ENCODE measurements around the gene ARPP19.
"Not testable (repeated sequence)": the region's sequence is repeated elsewhere in the genome, so short reads cannot be mapped to it uniquely, and the experiment has no call there.

The ARPP19 gene

GRCh38 chr15:52551762-52552161 is 17.1 kb downstream of the ARPP19 start:
- in situ Hi-C loops (cut with MboI; ENCODE audit: low sequenced_read_pairs) = no loop called here

GRCh38 chr15:52551186-52551585 is 17.6 kb downstream of the ARPP19 start:
- in situ Hi-C loops (cut with MboI; ENCODE audit: low sequenced_read_pairs) = not testable (repeated sequence)

- in situ Hi-C loops (cut with MboI; ENCODE audit: low sequenced_read_pairs) = no loop called here
Observed at GRCh38 chr15:52546031-52546751, 22.6 kb downstream of the ARPP19 start.

- in situ Hi-C loops (cut with MboI; ENCODE audit: low sequenced_read_pairs) = no loop called here
Observed at GRCh38 chr15:52540374-52541012, 28.3 kb downstream of the ARPP19 start.

GRCh38 chr15:52537459-52537858 is 31.4 kb downstream of the ARPP19 start:
- in situ Hi-C loops (cut with MboI; ENCODE audit: low sequenced_read_pairs) = no loop called here

GRCh38 chr15:52532427-52532826 is 36.4 kb downstream of the ARPP19 start:
- in situ Hi-C loops (cut with MboI; ENCODE audit: low sequenced_read_pairs) = no loop called here

- in situ Hi-C loops (cut with MboI; ENCODE audit: low sequenced_read_pairs) = no loop called here
Observed at GRCh38 chr15:52529940-52530339, 38.9 kb downstream of the ARPP19 start.

GRCh38 chr15:52529341-52529924 is 39.4 kb downstream of the ARPP19 start:
- in situ Hi-C loops (cut with MboI; ENCODE audit: low sequenced_read_pairs) = no loop called here

- in situ Hi-C loops (cut with MboI; ENCODE audit: low sequenced_read_pairs) = no loop called here
Observed at GRCh38 chr15:52528564-52529340, 40.1 kb downstream of the ARPP19 start, which contains the start of gene MYO5A. Gene MYO5A, minus strand, starts transcription at chr15:52528880. Its CDS starts 74 bp downstream, at chr15:52528806.

GRCh38 chr15:52527911-52528563 is 40.8 kb downstream of the ARPP19 start:
- in situ Hi-C loops (cut with MboI; ENCODE audit: low sequenced_read_pairs) = no loop called here

GRCh38 chr15:52527196-52527910 is 41.5 kb downstream of the ARPP19 start:
- in situ Hi-C loops (cut with MboI; ENCODE audit: low sequenced_read_pairs) = no loop called here

GRCh38 chr15:52524223-52525136 is 44.4 kb downstream of the ARPP19 start:
- in situ Hi-C loops (cut with MboI; ENCODE audit: low sequenced_read_pairs) = no loop called here

GRCh38 chr15:52523647-52524046 is 45.2 kb downstream of the ARPP19 start:
- in situ Hi-C loops (cut with MboI; ENCODE audit: low sequenced_read_pairs) = no loop called here

- in situ Hi-C loops (cut with MboI; ENCODE audit: low sequenced_read_pairs) = no loop called here
Observed at GRCh38 chr15:52523192-52523591, 45.6 kb downstream of the ARPP19 start.

GRCh38 chr15:52521682-52522081 is 47.1 kb downstream of the ARPP19 start:
- in situ Hi-C loops (cut with MboI; ENCODE audit: low sequenced_read_pairs) = no loop called here

- in situ Hi-C loops (cut with MboI; ENCODE audit: low sequenced_read_pairs) = no loop called here
Observed at GRCh38 chr15:52520421-52520820, 48.4 kb downstream of the ARPP19 start.

- in situ Hi-C loops (cut with MboI; ENCODE audit: low sequenced_read_pairs) = no loop called here
Observed at GRCh38 chr15:52518487-52519371, 50.1 kb downstream of the ARPP19 start.

GRCh38 chr15:52517014-52517413 is 51.8 kb downstream of the ARPP19 start:
- in situ Hi-C loops (cut with MboI; ENCODE audit: low sequenced_read_pairs) = no loop called here
